SK-N-SH (cell line): Measurements from ENCODE around the gene PARD3B. TPM values are rescaled to one million over a fixed set of nuclear protein-coding genes. Genes with fewer than 3 reads are reported as not detected.

ENCODE experiments used
- CTCF ChIA-PET: fragments of 300-600, 350-600 bp; formaldehyde crosslinking; extraction: SDS; loops from one replicate; lab custom pipeline; 2021; lab: Yijun Ruan, JAX
- POLR2A ChIA-PET: fragments of 350-600 bp; sonication (Branson Sonifier 250); formaldehyde crosslinking; extraction: SDS; loops from one replicate; lab custom pipeline; 2020; ENCODE audit warnings: antibody characterized with exemption, inconsistent platforms; lab: Yijun Ruan, JAX
- DNase-seq: peaks from one replicate; pipeline ENCODE4 v3.0.0; 2012
- H2AFZ ChIP-seq: fragments of 200-600 bp; sonication (generic); 2 replicates; pipeline ENCODE4 v1.8.1; 2016; ENCODE audit warnings: antibody characterized with exemption, mild to moderate bottlenecking, low read depth
- H3F3A ChIP-seq: fragments of 200-600 bp; sonication (generic); replicated peaks from 2 replicates; pipeline ENCODE3; 2016; ENCODE audit warnings: antibody characterized with exemption, mild to moderate bottlenecking; ENCODE audit not compliant: insufficient read depth
- H3K27ac ChIP-seq, 2 experiments: fragments of 200-500 bp in 1 of 2; fragments of 200-600 bp in 1 of 2; sonication (Bioruptor generic) in 1 of 2; sonication (generic), shearing (Covaris generic) in 1 of 2; 2 replicates each; pipeline versions ENCODE4 v1.5.1 to v1.6.1; 2014 to 2016; ENCODE audit warnings: low read depth in 2 of 2, inconsistent platforms in 1 of 2, low read length in 1 of 2, mild to moderate bottlenecking in 1 of 2, mixed read lengths in 1 of 2
- H3K27me3 ChIP-seq: fragments of 200-600 bp; sonication (generic), shearing (Covaris generic); 2 replicates; pipeline ENCODE4 v1.6.1; 2016; ENCODE audit warnings: mixed run types; ENCODE audit not compliant: insufficient read depth
- H3K36me3 ChIP-seq, 2 experiments: fragments of 200-500 bp in 1 of 2; fragments of 200-600 bp in 1 of 2; sonication (Bioruptor generic) in 1 of 2; sonication (generic) in 1 of 2; replicated peaks in 1 of 2; 2 replicates each; pipeline versions ENCODE3 to v1.5.1; 2014 to 2016; ENCODE audit warnings: low read length in 1 of 2, mild to moderate bottlenecking in 1 of 2; ENCODE audit not compliant: insufficient read depth in 2 of 2, control insufficient read depth in 1 of 2
- H3K4me1 ChIP-seq, 2 experiments: fragments of 200-500 bp in 1 of 2; fragments of 200-600 bp in 1 of 2; sonication (Bioruptor generic) in 1 of 2; sonication (generic), shearing (Covaris generic) in 1 of 2; 2 replicates each; pipeline versions ENCODE4 v1.5.1 to v1.6.1; 2014 to 2016; ENCODE audit warnings: low read depth in 1 of 2, low read length in 1 of 2, mixed run types in 1 of 2; ENCODE audit not compliant: insufficient read depth in 2 of 2, control insufficient read depth in 1 of 2
- H3K4me2 ChIP-seq: fragments of 200-600 bp; sonication (generic), shearing (Covaris generic); 2 replicates; pipeline ENCODE4 v1.6.1; 2017; ENCODE audit warnings: mixed run types
- H3K4me3 ChIP-seq, 2 experiments: fragments of 200-500 bp in 1 of 2; fragments of 200-600 bp in 1 of 2; sonication (Bioruptor generic) in 1 of 2; sonication (generic), shearing (Covaris generic) in 1 of 2; 2 replicates each; pipeline versions ENCODE4 v1.5.1 to v1.8.1; 2014 to 2016; ENCODE audit warnings: low read depth in 2 of 2, inconsistent platforms in 1 of 2, low read length in 1 of 2, mild to moderate bottlenecking in 1 of 2, mixed read lengths in 1 of 2, moderate library complexity in 1 of 2
- H3K79me2 ChIP-seq: fragments of 200-600 bp; sonication (generic); 2 replicates; pipeline ENCODE4 v1.8.1; 2017; ENCODE audit warnings: mild to moderate bottlenecking; ENCODE audit not compliant: insufficient read depth
- H3K9ac ChIP-seq: fragments of 200-600 bp; sonication (generic); 2 replicates; pipeline ENCODE4 v1.6.1; 2017; ENCODE audit warnings: mixed run types
- H3K9me2 ChIP-seq: fragments of 200-600 bp; sonication (generic); 2 replicates; pipeline ENCODE4 v1.6.1; 2017; ENCODE audit warnings: mixed run types
- H3K9me3 ChIP-seq: fragments of 200-600 bp; sonication (generic); 2 replicates; pipeline ENCODE4 v1.6.1; 2017; ENCODE audit warnings: mixed run types, mild to moderate bottlenecking, moderate library complexity
- H4K20me1 ChIP-seq: fragments of 200-600 bp; sonication (generic); 2 replicates; pipeline ENCODE4 v1.6.1; 2017; ENCODE audit warnings: mild to moderate bottlenecking, mixed run types; ENCODE audit not compliant: insufficient read depth
- CTCF ChIP-seq: fragments of 200-600 bp; sonication (generic); IDR thresholded peaks from 2 replicates; pipeline ENCODE4 v1.6.1; 2017; ENCODE audit warnings: antibody characterized with exemption, mild to moderate bottlenecking, moderate library complexity
- ELF1 ChIP-seq: IDR thresholded peaks from 2 replicates; pipeline ENCODE4 v1.4.0; 2012
- EZH2phosphoT487 ChIP-seq: fragments of 200-600 bp; sonication (generic); IDR thresholded peaks from 2 replicates; pipeline ENCODE4 v1.6.1; 2017; ENCODE audit warnings: low read depth, mixed run types, mild to moderate bottlenecking, antibody characterized with exemption, moderate library complexity, borderline replicate concordance
- FOXJ3 ChIP-seq: sonication (generic); formaldehyde crosslinking; IDR thresholded peaks from 2 replicates; pipeline ENCODE4 v1.5.1; 2020; ENCODE audit warnings: mild to moderate bottlenecking, missing genetic modification reagents
- FOXM1 ChIP-seq: IDR thresholded peaks from 2 replicates; pipeline ENCODE4 v1.4.0; 2012; ENCODE audit warnings: low read depth, mild to moderate bottlenecking
- GABPA ChIP-seq: IDR thresholded peaks from 2 replicates; pipeline ENCODE4 v1.4.0; 2012; ENCODE audit warnings: low read depth, mild to moderate bottlenecking
- JUND ChIP-seq: IDR thresholded peaks from 2 replicates; pipeline ENCODE4 v1.4.0; 2012
- MEF2A ChIP-seq: IDR thresholded peaks from 2 replicates; pipeline ENCODE4 v1.4.0; 2012; ENCODE audit warnings: low read depth, borderline replicate concordance
- MXI1 ChIP-seq: IDR thresholded peaks from 2 replicates; pipeline ENCODE4 v1.6.1; 2012; ENCODE audit warnings: mild to moderate bottlenecking, low read depth, low read length, improper control_type of control experiment
- RAD21 ChIP-seq: IDR thresholded peaks from 2 replicates; pipeline ENCODE4 v1.6.1; 2012; ENCODE audit warnings: mild to moderate bottlenecking, low read length
- REST ChIP-seq: IDR thresholded peaks from 2 replicates; pipeline ENCODE4 v1.6.1; 2012; ENCODE audit warnings: mild to moderate bottlenecking, low read depth, low read length, moderate library complexity
- RFX5 ChIP-seq: IDR thresholded peaks from 2 replicates; pipeline ENCODE4 v1.6.1; 2012; ENCODE audit warnings: mild to moderate bottlenecking, improper control_type of control experiment, low read length
- RXRA ChIP-seq: IDR thresholded peaks from 2 replicates; pipeline ENCODE4 v1.4.0; 2012; ENCODE audit warnings: low read depth, mild to moderate bottlenecking, borderline replicate concordance
- SIN3A ChIP-seq: IDR thresholded peaks from 2 replicates; pipeline ENCODE4 v1.6.1; 2012; ENCODE audit warnings: low read depth, mild to moderate bottlenecking, low read length, moderate library complexity, borderline replicate concordance
- SMC3 ChIP-seq: IDR thresholded peaks from 2 replicates; pipeline ENCODE4 v1.6.1; 2012; ENCODE audit warnings: low read depth, low read length, improper control_type of control experiment
- TCF12 ChIP-seq: IDR thresholded peaks from 2 replicates; pipeline ENCODE4 v1.4.0; 2012
- TEAD4 ChIP-seq: IDR thresholded peaks from 2 replicates; pipeline ENCODE4 v1.4.0; 2012; ENCODE audit warnings: mild to moderate bottlenecking, borderline replicate concordance; ENCODE audit not compliant: insufficient read depth
- USF1 ChIP-seq: IDR thresholded peaks from 2 replicates; pipeline ENCODE4 v1.4.0; 2012; ENCODE audit warnings: low read depth, borderline replicate concordance
- YY1 ChIP-seq: IDR thresholded peaks from 2 replicates; pipeline ENCODE4 v1.4.0; 2012; ENCODE audit warnings: low read depth, mild to moderate bottlenecking
- ZBTB33 ChIP-seq: IDR thresholded peaks from 2 replicates; pipeline ENCODE4 v1.4.0; 2012; ENCODE audit warnings: low read depth, borderline replicate concordance
- WGBS: methylation state at CpG from one replicate; pipeline ENCODE4 v1.1.6; 2017; ENCODE audit warnings: low lambda C conversion rate; 5-methylcytosine and 5-hydroxymethylcytosine counted together
- polyA plus RNA-seq, 3 experiments: library from polyadenylated mRNA; depleted of rRNA; stranded (reverse); fragments of >200 nt; gene quantifications; 2 replicates each; pipeline ENCODE4 v1.2.3, GENCODE V29; 2012

The PARD3B gene
- polyA plus RNA-seq, 1 of the 3 experiments (the other 2 are of a cell fraction), result 0.87 TPM

- Histone ChIP-seq H3K9me2 (no peaks in the 10 kb centered on the region), H3K27ac (no peak overlapping the region), H3K9ac (no peak overlapping the region), H3K4me1 (no peaks in the 10 kb centered on the region), H3K36me3 (no peaks in the 10 kb centered on the region), H2AFZ (no peak overlapping the region), H3K27me3 (no peaks in the 10 kb centered on the region)
- POLR2A ChIA-PET, result no interaction called here
- TF ChIP-seq SIN3A, result no peak
- no peak for TF ChIP-seq USF1
- no peak for TF ChIP-seq MXI1
- TF ChIP-seq EZH2phosphoT487, result no peak
- no peak for TF ChIP-seq FOXJ3 (CRISPR knock-in tag)
- TF ChIP-seq RAD21, result no peak
- TF ChIP-seq RXRA, result no peak
- no peak for TF ChIP-seq TEAD4
- no peak for TF ChIP-seq CTCF
- TF ChIP-seq GABPA, result no peak
- no peak for TF ChIP-seq MEF2A
- no peak for TF ChIP-seq YY1
- TF ChIP-seq TCF12, result no peak
- no peak for TF ChIP-seq REST
- TF ChIP-seq JUND, result no peak
- no peak for TF ChIP-seq SMC3
- no peak for TF ChIP-seq ZBTB33
- TF ChIP-seq FOXM1, result no peak
- no peak for TF ChIP-seq ELF1
- TF ChIP-seq RFX5, result no peak
- TF ChIP-seq, all 33 proteins: peak for 0
- H3K4me3 ChIP-seq, result no peak overlapping the region
- CTCF ChIA-PET, result no interaction called here
- DNase-seq, result no peak
- no peaks in the 10 kb centered on the region for H3F3A ChIP-seq
- H3K4me2 ChIP-seq, result no peak overlapping the region
- 62% methylated on average over 2 of the region's 2 CpGs for WGBS
- H4K20me1 ChIP-seq, result no peaks in the 10 kb centered on the region
- no peaks in the 10 kb centered on the region; the same call in 1 of the 2 replicates for H3K79me2 ChIP-seq
- H3K9me3 ChIP-seq, result no peaks in the 10 kb centered on the region
Observed at GRCh38 chr2:204900487-204900886, 355.2 kb downstream of the PARD3B start.
